Stimulated activated CD4-positive, alpha-beta T cell treated with anti-CD3 and anti-CD28 coated beads, Interleukin-1b, Interleukin-23, amount 100 ng/mL, for 48 hours (primary cell): ENCODE results near the gene ECHDC3.

ENCODE experiments used
- DNase-seq: peaks from one replicate; pipeline ENCODE4 v3.0.0-alpha.2; 2020

ECHDC3 gene

DNA sequence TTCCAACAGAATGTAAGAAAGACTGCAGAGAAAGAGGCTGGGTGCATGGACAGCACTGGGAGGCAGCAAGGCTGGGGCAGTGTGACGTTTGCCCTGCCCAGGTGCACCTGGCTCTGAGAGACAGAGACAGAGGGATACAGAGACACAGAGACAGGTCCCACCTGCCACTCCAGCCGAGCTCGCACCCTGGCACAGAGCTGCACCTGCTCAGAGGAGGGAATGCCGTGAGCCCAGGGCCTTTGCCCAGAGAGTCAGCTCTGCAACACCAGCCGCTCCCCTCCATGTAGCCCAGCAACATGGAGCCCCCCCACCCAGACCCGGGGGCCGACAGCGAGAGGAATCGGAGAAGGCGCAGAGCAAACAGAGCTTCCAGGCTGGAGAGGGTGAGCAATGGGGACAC is 45.7 kb downstream of the ECHDC3 start:
- no peak for DNase-seq

DNA sequence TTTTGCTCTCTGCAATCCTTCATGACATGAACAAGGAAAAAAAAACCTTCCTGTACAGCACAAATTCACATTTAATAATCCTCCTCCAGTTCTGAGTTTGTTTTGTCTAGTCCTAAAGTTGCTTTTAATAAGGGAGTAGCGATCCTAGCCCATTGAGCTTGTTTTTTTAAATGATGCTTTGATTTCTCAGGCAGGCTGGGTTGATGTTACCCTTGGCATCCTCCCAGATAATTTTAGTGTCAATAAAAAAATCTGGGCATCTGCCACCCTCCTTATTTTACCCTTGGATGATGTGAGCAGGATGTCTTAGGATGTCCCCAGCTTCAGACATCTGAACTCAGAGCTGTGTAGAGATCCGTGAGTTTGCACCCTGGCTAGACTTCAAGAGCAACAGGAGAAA is 47.1 kb downstream of the ECHDC3 start:
- no peak for DNase-seq

DNA sequence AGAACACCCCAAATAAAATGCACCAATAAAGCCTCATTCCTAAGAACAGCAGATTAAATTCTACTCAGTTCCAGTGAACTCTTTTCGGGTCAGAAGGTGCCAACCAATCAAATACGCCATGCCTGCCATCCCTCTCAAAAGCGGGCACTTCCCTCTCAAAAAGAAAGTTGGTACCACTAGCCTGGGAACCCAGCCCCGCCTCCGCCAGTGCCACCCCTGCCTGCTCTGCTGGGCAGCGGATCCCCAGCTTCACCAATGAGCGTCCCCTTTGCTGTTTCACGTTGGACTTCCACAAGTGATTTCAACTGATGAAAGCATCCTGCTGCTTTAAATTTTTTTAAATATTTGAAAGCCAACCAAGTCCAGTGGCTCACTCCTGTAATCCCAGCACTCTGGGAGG is 47.8 kb downstream of the ECHDC3 start:
- no peak for DNase-seq

DNA sequence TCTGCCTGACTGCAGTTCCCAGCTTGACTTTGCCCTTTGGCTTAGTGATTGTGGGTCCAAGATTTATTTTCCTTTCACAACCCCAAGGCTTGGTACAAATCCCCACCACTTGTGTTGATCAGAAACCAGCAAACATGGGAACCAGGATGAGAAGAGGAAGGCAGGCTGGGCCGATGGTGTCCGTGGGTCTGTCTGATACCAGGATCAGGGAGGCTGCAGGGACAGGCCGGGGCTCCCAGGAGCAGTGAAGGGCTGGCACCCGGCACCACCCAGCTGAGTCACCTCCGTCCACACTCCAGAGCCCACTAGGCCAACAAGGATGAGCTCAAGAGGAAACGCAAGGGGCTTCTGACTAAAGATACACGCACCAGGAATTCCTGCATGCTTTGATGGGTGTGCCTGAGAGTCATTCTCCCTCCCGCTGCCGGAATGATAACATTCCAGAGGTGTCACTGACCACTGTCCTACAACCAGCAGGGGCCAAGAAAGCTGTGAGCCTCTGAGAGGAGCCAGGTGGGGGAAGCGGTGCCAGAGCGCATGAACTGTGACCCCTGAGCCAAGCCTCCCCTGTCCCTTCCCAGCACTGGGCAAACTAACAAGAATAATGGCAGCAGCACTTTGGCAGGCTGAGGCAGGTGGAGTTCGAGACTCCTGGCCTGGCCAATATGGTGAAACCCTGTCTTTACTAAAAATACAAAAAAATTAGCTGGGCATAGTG is 51.7 kb downstream of the ECHDC3 start:
- no peak for DNase-seq

GRCh38 chr10:11794566-11794965 is 52.4 kb downstream of the ECHDC3 start:
- DNase-seq: no peak

DNA sequence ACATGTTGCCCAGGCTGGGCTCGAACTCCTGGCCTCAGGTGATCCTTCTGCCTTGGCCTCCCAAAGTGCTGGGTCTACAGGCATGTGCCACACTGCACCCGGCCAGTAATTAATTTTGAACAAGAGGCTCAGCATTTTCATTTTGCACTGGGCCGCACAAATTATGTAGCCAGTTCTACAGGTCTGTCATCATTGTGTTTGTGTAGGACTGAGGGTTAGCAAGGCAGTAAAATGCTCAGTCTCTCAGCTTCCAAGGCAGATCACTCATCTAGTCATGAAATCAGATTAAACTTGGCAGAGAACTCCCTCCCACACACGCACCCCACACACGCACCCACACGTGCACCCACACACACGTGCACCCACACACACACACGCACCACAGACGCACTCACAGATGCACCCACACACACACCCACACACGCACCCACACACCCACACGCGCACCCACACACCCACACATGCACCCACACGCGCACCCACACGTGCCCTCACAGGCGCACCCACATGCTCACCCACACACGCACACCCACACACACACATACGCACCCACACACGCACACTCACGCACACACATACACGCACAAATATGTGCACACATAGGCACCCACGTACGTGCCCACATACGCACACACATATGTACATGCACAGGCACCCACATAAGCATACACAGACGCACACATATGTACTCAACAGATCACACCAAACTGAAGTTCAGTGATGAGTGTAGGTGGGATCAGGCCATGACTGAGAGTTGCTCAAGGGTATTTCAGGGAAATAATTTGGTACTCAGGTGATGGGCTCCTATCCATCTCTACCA is 53.1 kb downstream of the ECHDC3 start:
- no peak for DNase-seq

GRCh38 chr10:11796474-11796873 is 54.3 kb downstream of the ECHDC3 start:
- no peak for DNase-seq

DNA sequence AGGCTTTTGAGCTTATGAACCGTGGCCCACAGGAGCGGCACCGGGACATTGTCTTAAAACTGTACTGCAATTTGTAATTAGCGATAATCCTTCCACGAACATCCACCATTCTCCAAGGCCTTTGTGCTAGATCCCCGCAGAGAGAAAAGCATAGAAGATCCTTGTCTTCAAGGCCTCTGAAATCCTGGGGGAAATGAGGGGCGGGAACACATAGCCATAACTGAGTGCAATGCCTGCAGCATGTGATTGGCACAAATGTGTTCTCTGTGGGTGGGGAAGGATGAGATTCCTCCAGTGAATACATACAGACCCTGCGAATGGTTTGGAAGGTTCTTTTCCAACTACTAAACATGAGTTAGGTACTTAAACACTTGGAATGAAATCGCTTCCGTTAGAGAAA is 55.1 kb downstream of the ECHDC3 start:
- DNase-seq: no peak

DNA sequence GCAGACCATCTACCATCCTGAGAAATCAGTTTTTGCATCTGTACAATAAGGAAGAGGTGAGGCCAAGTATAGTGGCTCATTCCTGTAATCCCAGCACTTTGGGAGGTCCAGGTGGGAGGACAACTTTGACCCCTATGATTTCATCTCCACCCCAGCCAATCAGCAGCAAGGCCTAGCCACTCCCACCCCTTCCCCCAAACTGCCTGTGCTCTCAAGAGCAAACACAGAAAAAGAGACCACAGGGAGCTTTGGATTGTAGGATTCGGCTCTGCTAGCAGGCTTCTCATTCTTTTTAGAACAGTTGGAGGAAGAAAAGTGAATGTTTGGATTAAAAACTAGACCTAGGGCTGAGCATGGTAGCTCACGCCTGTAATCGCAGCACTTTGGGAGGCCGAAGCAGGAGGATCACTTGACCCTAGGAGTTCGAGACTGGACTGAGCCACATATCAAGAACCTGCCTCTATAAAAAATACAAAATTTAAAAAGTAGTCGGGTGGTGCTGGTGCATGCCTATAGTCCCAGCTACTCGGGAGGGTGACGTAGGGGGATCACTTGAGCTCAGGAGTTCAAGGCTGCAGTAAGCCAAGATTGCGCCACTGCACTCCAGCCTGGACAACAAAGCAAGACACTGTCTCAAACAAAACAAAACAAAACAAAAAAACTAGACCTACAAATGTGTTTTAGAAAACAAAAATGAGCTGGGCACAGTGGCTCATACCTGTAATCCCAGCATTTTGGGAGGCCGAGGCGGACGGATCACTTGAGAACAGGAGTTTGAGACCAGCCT is 55.9 kb downstream of the ECHDC3 start:
- DNase-seq: no peak

DNA sequence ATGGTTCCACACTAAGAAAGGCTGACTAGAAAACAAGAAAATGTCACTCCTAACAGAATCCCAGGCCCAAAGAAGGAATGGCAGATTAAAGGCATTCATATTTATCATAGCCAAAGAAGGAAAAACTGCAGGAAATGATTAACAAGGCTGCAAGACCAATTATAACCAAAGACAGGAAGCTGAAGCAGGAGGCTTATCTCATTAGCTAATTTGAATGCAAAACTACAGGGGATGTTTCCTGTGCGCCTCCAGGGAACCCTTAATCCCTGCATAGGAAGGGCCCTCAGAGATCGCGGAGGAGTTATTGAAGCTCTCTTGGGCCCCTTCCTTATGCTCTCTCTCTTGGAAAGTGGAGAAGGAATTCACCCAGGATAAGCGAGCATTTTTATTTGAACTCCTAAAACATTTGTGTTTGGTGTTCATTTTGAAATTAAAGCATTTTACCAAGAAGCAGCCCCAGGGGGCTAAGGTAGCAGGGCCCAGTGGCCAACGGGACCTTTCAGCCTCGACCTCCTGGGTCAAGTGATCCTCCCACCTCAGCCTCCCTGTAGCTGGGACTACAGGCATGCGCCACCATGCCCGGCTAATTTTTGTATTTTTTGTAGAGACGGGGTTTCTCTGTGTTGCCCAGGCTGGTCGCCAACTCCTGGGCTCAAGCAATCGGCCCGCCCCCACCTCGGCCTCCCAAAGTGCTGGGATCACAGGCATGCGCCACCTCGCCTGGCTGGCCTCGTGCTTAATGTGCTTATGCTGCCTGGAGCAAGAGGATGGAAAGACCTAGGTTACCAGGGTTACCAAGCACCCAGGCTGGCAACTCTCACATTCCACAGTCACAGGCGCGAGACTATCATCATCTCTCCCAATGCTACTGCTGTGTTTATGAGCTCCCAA is 56.9 kb downstream of the ECHDC3 start:
- no peak for DNase-seq

DNA sequence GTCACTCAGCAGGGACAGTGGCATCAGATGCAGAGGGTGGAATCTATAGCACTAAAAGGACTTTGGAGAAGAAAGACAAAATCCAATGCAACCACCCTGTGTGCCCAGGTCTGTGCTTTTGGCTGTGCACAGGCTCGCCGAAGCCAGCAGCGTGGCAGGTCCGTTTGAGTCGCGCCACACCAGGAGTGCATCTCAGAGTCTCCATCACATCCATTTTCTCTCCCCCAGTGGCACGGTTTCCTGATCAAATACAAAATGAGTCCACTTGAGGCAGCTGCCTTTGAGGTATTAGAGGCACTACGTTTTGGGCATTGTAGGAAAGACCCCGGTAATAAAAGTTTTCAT is 57.5 kb downstream of the ECHDC3 start:
- DNase-seq: no peak

- DNase-seq: no peak
These were observed 62.2 kb downstream of the ECHDC3 start for GRCh38 chr10:11804336-11804735.

DNA sequence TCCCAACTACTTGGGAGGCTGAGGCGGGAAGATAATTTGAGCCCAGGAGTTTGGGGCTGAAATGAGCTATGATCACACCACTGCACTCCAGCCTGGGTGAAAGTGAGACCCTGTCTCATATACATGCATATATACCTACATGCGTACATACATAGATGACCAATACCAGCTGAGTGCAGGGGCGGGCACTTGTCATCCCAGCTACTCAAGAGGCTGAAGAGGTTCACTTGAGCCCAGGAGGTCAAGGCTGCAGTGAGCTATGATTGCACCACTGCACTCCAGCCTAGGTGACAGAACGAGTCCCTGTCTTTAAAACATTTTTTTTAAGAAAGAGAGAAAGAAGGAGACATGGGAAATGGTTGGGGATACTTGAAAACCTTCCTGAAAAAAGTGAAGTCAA is 63.6 kb downstream of the ECHDC3 start:
- DNase-seq: no peak

- no peak for DNase-seq
These were observed 64.5 kb downstream of the ECHDC3 start for GRCh38 chr10:11806706-11807105.

DNA sequence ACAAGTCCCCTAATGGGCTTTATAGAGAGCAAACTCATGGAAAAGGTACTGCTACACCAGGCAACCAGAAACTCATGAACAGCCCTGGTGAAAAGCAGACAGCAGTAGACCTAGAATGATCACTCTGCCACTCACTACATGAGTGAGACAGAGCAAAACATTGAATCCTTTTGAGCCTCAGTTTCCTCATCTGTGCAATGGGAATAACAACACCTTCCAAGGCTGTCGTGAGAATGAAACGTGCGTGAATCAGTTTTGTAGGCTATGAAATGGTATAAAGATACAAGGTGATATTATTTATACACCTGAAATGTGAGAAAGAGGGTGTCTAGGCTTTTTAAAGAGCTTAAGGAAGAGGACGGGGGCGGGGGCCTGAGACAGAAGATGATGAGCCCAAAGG is 66.6 kb downstream of the ECHDC3 start:
- no peak for DNase-seq

GRCh38 chr10:11810313-11810766 is 68.2 kb downstream of the ECHDC3 start:
- DNase-seq: no peak

- DNase-seq: no peak
These were observed 68.8 kb downstream of the ECHDC3 start for GRCh38 chr10:11810973-11811372.

- DNase-seq: no peak
These were observed 71.0 kb downstream of the ECHDC3 start for GRCh38 chr10:11813177-11813576.
